Hepatocyte (in vitro differentiated cells): ENCODE data around the gene AP2A2. TPM values are rescaled to one million over a fixed set of nuclear protein-coding genes. Genes with fewer than 3 reads are reported as not detected.

Source experiments
- DNase-seq: peaks from one replicate; pipeline ENCODE4 v3.0.0-alpha.2; 2016; ENCODE audit warnings: low spot score
- H2AFZ ChIP-seq: fragments of 200-600 bp; sonication (generic); 2 replicates; pipeline ENCODE4 v1.6.0; 2016; ENCODE audit warnings: antibody characterized with exemption, mild to moderate bottlenecking
- H3K27ac ChIP-seq: fragments of 200-600 bp; sonication (generic); 2 replicates; pipeline ENCODE4 v1.5.1; 2016; ENCODE audit warnings: mild to moderate bottlenecking
- H3K27me3 ChIP-seq: fragments of 200-600 bp; sonication (generic); 2 replicates; pipeline ENCODE4 v1.6.1; 2016
- H3K36me3 ChIP-seq: fragments of 200-600 bp; sonication (generic); replicated peaks from 2 replicates; pipeline ENCODE4 v1.5.1; 2016; ENCODE audit warnings: low read depth; ENCODE audit not compliant: insufficient read depth
- H3K4me1 ChIP-seq: fragments of 200-600 bp; sonication (generic); 2 replicates; pipeline ENCODE4 v1.5.1; 2016; ENCODE audit warnings: mild to moderate bottlenecking, moderate library complexity; ENCODE audit not compliant: insufficient read depth
- H3K4me2 ChIP-seq: fragments of 200-600 bp; sonication (generic); 2 replicates; pipeline ENCODE4 v1.6.0; 2016
- H3K4me3 ChIP-seq: fragments of 200-600 bp; sonication (generic); 2 replicates; pipeline ENCODE4 v1.5.1; 2016; ENCODE audit warnings: mild to moderate bottlenecking
- H3K79me2 ChIP-seq: fragments of 200-600 bp; sonication (generic); 2 replicates; pipeline ENCODE4 v1.6.0; 2017; ENCODE audit warnings: mild to moderate bottlenecking
- H3K9me2 ChIP-seq: fragments of 200-600 bp; sonication (generic); replicated peaks from 2 replicates; pipeline ENCODE4 v1.6.0; 2017; ENCODE audit warnings: mild to moderate bottlenecking; ENCODE audit not compliant: insufficient read depth
- H3K9me3 ChIP-seq: fragments of 200-600 bp; sonication (generic); 2 replicates; pipeline ENCODE4 v1.5.1; 2016; ENCODE audit warnings: low read depth, mild to moderate bottlenecking
- H4K20me1 ChIP-seq: fragments of 200-600 bp; sonication (generic); 2 replicates; pipeline ENCODE4 v1.6.0; 2016; ENCODE audit warnings: mild to moderate bottlenecking; ENCODE audit not compliant: insufficient read depth, poor library complexity, severe bottlenecking
- CTCF ChIP-seq: fragments of 200-600 bp; sonication (generic); IDR thresholded peaks from 2 replicates; pipeline ENCODE4 v1.5.1; 2016; ENCODE audit warnings: antibody characterized with exemption, mild to moderate bottlenecking; ENCODE audit not compliant: poor library complexity
- EZH2 ChIP-seq: fragments of 200-600 bp; sonication (generic); IDR thresholded peaks from 2 replicates; pipeline ENCODE4 v1.6.1; 2016; ENCODE audit warnings: antibody characterized with exemption, mild to moderate bottlenecking, borderline replicate concordance
- EZH2phosphoT487 ChIP-seq: fragments of 200-600 bp; sonication (generic); IDR thresholded peaks from one replicate; pipeline ENCODE4 v1.6.1; 2018; ENCODE audit warnings: antibody characterized with exemption, mild to moderate bottlenecking, low read depth, moderate library complexity; ENCODE audit not compliant: unreplicated experiment, severe bottlenecking
- WGBS: methylation state at CpG from one replicate; pipeline ENCODE4 v1.1.6; 2016; ENCODE audit warnings: low lambda C conversion rate; ENCODE audit errors: missing lambda C conversion rate; 5-methylcytosine and 5-hydroxymethylcytosine counted together
- polyA plus RNA-seq: library from polyadenylated mRNA; unstranded; fragments of >200 nt; fragmentation: Nextera tagmentation; extraction: Ambion mirVana; gene quantifications from 2 replicates; pipeline ENCODE4 v1.2.1, GENCODE V29; 2016
- total RNA-seq: library from RNA; depleted of rRNA; stranded (reverse); fragments of >200 nt; gene quantifications from 2 replicates; pipeline ENCODE4 v1.2.3, GENCODE V29; 2014

Gene AP2A2
- total and polyA plus RNA-seq, 2 experiments from 2014 or later, result 49.7 to 68.0 TPM

DNA sequence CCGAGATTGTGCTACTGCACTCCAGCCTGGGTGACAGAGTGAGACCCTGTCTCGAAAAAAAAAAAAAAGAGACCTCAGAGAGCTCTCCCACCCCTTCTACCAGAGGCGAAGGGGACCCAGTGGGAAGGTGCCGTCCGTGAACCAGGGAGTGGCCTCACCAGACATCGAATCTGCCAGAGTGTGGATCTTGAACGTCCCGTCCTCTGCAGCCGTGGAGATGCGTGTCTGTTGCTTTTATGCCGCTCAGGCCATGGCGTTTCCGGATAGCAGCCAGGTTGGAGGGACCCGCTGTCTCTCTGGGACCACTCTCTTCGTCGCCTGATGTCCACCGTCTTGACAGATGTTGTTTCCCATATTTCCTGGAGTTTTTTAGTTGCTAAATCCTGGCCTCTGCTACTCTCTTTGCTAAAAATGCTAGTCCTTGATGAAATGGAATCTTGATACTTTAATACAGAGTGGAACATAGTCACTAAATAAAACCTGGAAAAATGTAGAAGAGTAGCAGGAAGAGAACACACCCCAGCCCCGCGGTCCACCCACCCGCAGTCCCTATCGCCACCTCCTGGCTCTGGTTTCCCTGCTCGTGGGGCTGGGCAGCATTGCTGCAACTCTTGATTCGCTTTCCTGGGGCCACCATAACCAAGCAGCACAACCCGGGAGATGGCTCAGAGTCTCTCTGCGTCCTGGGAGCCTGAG lies 122.9 kb downstream of the AP2A2 start:
- Histone ChIP-seq H3K79me2 (no peaks in the 10 kb centered on the region), H3K4me3 (no peak overlapping the region), H3K4me2 (no peak overlapping the region), H3K9me2 (no peaks in the 10 kb centered on the region), H3K36me3 (no peaks in the 10 kb centered on the region), H4K20me1 (no peaks in the 10 kb centered on the region), H3K27ac (no peak overlapping the region), H3K27me3 (peaks cover 4% of the 10 kb centered on the region), H2AFZ (no peak overlapping the region), H3K9me3 (no peaks in the 10 kb centered on the region), H3K4me1 (no peaks in the 10 kb centered on the region)
- TF ChIP-seq EZH2, result no peak
- no peak for TF ChIP-seq CTCF
- no peak for TF ChIP-seq EZH2phosphoT487
- DNase-seq, result no peak
- 81% methylated on average over 25 of the region's 25 CpGs for WGBS

DNA sequence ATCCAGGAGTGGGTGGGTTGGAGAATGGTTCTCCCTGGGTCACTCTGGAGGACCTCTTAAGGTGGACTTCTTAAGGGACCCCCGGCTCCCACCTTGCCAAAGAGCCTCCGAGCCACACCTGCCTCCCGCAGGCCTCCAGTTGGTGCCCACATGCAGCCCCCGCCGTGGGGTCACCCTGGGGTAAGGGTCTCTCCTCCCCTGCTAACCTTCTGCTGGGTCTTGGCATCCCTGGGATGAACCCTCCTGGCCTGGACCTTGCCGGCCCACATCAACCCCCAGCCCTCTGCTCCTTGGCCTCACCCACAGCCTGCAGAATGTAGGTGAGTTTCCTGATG lies 123.4 kb downstream of the AP2A2 start:
- no peaks in the 10 kb centered on the region for H3K36me3 ChIP-seq
- no peaks in the 10 kb centered on the region for H3K79me2 ChIP-seq
- H3K4me1 ChIP-seq, result no peaks in the 10 kb centered on the region
- no peak overlapping the region for H3K4me2 ChIP-seq
- H3K9me3 ChIP-seq, result no peaks in the 10 kb centered on the region
- no peak for DNase-seq
- no peak overlapping the region for H3K4me3 ChIP-seq
- H3K9me2 ChIP-seq, result no peaks in the 10 kb centered on the region
- WGBS, result 97% methylated on average over 6 of the region's 6 CpGs
- no peak overlapping the region for H3K27ac ChIP-seq
- no peak overlapping the region for H2AFZ ChIP-seq
- peaks cover 4% of the 10 kb centered on the region for H3K27me3 ChIP-seq
- no peaks in the 10 kb centered on the region for H4K20me1 ChIP-seq
- TF ChIP-seq CTCF (no peak), EZH2phosphoT487 (no peak), EZH2 (no peak)

DNA sequence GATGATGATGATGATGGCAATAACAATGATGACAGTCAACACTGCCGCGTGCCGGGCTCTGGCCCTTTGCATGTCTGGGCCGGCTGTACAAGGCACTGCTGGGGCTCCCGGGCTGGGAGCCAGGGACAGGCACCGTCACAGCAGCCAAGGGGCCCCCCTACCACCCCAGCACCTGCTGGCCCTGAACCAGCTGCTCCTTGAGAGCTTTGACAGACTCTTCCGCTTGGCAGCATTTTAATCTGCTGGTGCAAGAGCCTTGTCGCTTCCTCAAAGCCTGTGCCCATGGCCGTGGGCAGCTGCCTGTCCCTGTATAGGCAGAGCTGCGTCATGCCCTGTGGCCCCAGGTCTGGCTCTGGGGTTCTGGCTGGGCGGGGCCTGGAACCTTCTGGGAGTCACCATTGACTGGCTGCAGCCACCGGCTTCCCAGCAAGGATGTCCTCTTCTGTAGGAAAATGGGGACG lies 123.8 kb downstream of the AP2A2 start:
- 91% methylated on average over 13 of the region's 13 CpGs for WGBS
- Histone ChIP-seq H3K79me2 (no peaks in the 10 kb centered on the region), H3K4me3 (no peak overlapping the region), H3K4me2 (no peak overlapping the region), H4K20me1 (no peaks in the 10 kb centered on the region), H3K27ac (no peak overlapping the region), H3K36me3 (no peaks in the 10 kb centered on the region), H3K4me1 (peaks cover 4% of the 10 kb centered on the region), H2AFZ (no peak overlapping the region), H3K27me3 (peaks cover 4% of the 10 kb centered on the region), H3K9me2 (no peaks in the 10 kb centered on the region), H3K9me3 (no peaks in the 10 kb centered on the region)
- no peak for DNase-seq
- TF ChIP-seq CTCF (no peak), EZH2 (no peak), EZH2phosphoT487 (no peak)
